T-cell (primary cell): ENCODE measurements around the gene BFSP2. TPM values are rescaled to one million over a fixed set of nuclear protein-coding genes. Genes with fewer than 3 reads are reported as not detected.

Source experiments
- ATAC-seq, 4 experiments: fragments of 200-7000 bp in 3 of 4; fragments of 150-1000 bp in 1 of 4; cut with Tn5 transposase; replicated peaks in 1 of 4; 1 replicate in 3 of 4; 2 replicates in 1 of 4; pipeline ENCODE4 v1.10.0; 2021; ENCODE audit warnings: moderate library complexity in 3 of 4, mild to moderate bottlenecking in 2 of 4, moderate number of reproducible peaks in 1 of 4
- CTCF ChIA-PET, 2 donors: fragments of 300-600 bp; sonication (Branson Sonifier 250); formaldehyde crosslinking; loops; one replicate each; lab custom pipeline; 2022; ENCODE audit warnings: antibody characterized with exemption in 2 of 2; lab: Charles Lee
- POLR2A ChIA-PET, 2 donors: fragments of 300-600 bp; sonication (Branson Sonifier 250); formaldehyde crosslinking; loops; one replicate each; lab custom pipeline; 2022; ENCODE audit warnings: antibody characterized with exemption in 2 of 2; lab: Charles Lee
- DNase-seq, 35 experiments: peaks; one replicate each; pipeline versions ENCODE4 v3.0.0 to v3.0.0-alpha.2; 2013 to 2023
- H3K27ac ChIP-seq: one replicate; pipeline ENCODE4 v1.5.1; 2013; ENCODE audit warnings: low read length
- H3K27me3 ChIP-seq, 2 experiments: replicated peaks in 1 of 2; 1 replicate in 1 of 2; 2 replicates in 1 of 2; pipeline versions ENCODE4 v1.6.1 to v1.7.0; 2013; ENCODE audit warnings: low read length in 1 of 2, mixed read lengths in 1 of 2; ENCODE audit not compliant: control insufficient read depth in 2 of 2, insufficient read depth in 2 of 2; ENCODE audit errors: extremely low read depth in 1 of 2
- H3K36me3 ChIP-seq, 2 donors: 1 replicate in 1 of 2; 2 replicates in 1 of 2; pipeline versions ENCODE4 v1.6.1 to v1.7.0; 2013; ENCODE audit warnings: low read length in 1 of 2; ENCODE audit not compliant: control insufficient read depth in 2 of 2, insufficient read depth in 1 of 2; ENCODE audit errors: extremely low read depth in 1 of 2
- H3K4me1 ChIP-seq, 2 experiments: 1 replicate in 1 of 2; 2 replicates in 1 of 2; pipeline versions ENCODE4 v1.6.1 to v1.7.0; 2013; ENCODE audit warnings: low read length in 2 of 2, mixed read lengths in 1 of 2; ENCODE audit not compliant: insufficient read depth in 2 of 2, control insufficient read depth in 1 of 2; ENCODE audit errors: extremely low read depth in 1 of 2
- H3K4me3 ChIP-seq, 2 donors: 1 replicate in 1 of 2; 2 replicates in 1 of 2; pipeline versions ENCODE4 v1.5.1 to v1.7.0; 2013; ENCODE audit warnings: mild to moderate bottlenecking in 2 of 2, low read length in 1 of 2, moderate library complexity in 1 of 2; ENCODE audit not compliant: control insufficient read depth in 1 of 2; ENCODE audit errors: extremely low read depth in 1 of 2
- H3K9me3 ChIP-seq: 2 replicates; pipeline ENCODE4 v1.7.0; 2013
- H3K27ac Mint-ChIP-seq, 2 donors: one replicate each; pipeline ENCODE4 v1.8.0; 2020 to 2021; ENCODE audit warnings: mild to moderate bottlenecking in 2 of 2, mixed read lengths in 2 of 2
- H3K27me3 Mint-ChIP-seq, 2 donors: one replicate each; pipeline ENCODE4 v1.8.0; 2021 to 2022; ENCODE audit warnings: mixed read lengths in 2 of 2
- H3K36me3 Mint-ChIP-seq: one replicate; pipeline ENCODE4 v1.8.0; 2021; ENCODE audit warnings: mixed read lengths
- H3K4me1 Mint-ChIP-seq, 3 donors: one replicate each; pipeline ENCODE4 v1.8.0; 2020 to 2022; ENCODE audit warnings: mixed read lengths in 3 of 3, mild to moderate bottlenecking in 1 of 3
- H3K4me3 Mint-ChIP-seq, 3 donors: one replicate each; pipeline ENCODE4 v1.8.0; 2020 to 2022; ENCODE audit warnings: mild to moderate bottlenecking in 3 of 3, mixed read lengths in 3 of 3, moderate library complexity in 3 of 3
- H3K9me3 Mint-ChIP-seq, 3 donors: one replicate each; pipeline ENCODE4 v1.8.0; 2020 to 2022; ENCODE audit warnings: mixed read lengths in 3 of 3
- WGBS: methylation state at CpG from one replicate; pipeline ENCODE4 v1.1.5; 2013; ENCODE audit warnings: missing lambda C conversion rate; ENCODE audit not compliant: insufficient coverage; 5-methylcytosine and 5-hydroxymethylcytosine counted together
- total RNA-seq, 35 experiments: library from RNA in 6 of 35; stranded (reverse) in 6 of 35; fragments of 120-200 nt in 1 of 35; gene quantifications; one replicate each; pipeline versions ENCODE4 v1.2.1 to v1.2.4 and lab custom pipeline; 2013 to 2026

BFSP2 gene
- total RNA-seq, 5 donors from 2014 or later (not counting 1 experiment from before 2014, with no cell fraction given) = 0.98 TPM; not detected in 4

DNA sequence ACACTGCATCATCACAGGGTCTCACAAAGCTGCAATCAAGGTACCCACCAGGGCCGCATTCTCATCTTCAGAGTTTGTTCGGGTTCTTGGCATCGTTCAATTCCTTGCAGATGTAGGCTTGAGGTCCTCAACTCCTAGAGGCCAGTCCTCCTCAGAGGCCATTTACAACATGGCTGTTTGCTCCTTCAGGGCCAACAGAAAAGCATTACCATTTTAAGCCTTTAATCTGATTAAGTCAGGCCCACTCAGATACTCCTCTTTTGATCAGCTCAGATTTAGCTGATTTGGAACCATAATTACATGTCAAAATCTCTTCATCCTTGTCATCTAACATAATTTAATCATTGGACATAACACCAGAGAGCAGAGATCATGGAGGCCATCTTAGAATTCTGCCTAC, 55.4 kb downstream of the BFSP2 start:
- DNase-seq (no peak), ATAC-seq (no peak)
- Mint-ChIP-seq H3K4me3 (no peak overlapping the region), H3K4me1 (peaks cover under 1 to 2% (median under 1%) of the 10 kb centered on the region in 3 donors), H3K27me3 (no peaks in the 10 kb centered on the region), H3K36me3 (no peaks in the 10 kb centered on the region), H3K9me3 (no peaks in the 10 kb centered on the region), H3K27ac (no peak overlapping the region)
- H3K4me3 ChIP-seq = no peak overlapping the region
- ChIA-PET POLR2A (no interaction called here), CTCF (interaction anchor here in 1 of 2 donors (0.7 kb wide), 1 partner anchor 11 kb away, joined by 3 read pairs; no protein-coding TSS in a partner anchor)
- H3K36me3 ChIP-seq = no peaks in the 10 kb centered on the region
- H3K27me3 ChIP-seq = no peaks in the 10 kb centered on the region
- H3K4me1 ChIP-seq = peaks cover 0 to under 1% of the 10 kb centered on the region in 2 experiments
- 75% methylated on average over 3 of the region's 3 CpGs for WGBS
- no peaks in the 10 kb centered on the region for H3K9me3 ChIP-seq
- H3K27ac ChIP-seq = no peak overlapping the region

GRCh38 chr3:133455960-133456359, 56.1 kb downstream of the BFSP2 start:
- no peak overlapping the region for H3K27ac ChIP-seq
- no peaks in the 10 kb centered on the region for H3K36me3 ChIP-seq
- ChIA-PET CTCF (interaction anchor here in 1 of 2 donors (0.7 kb wide), 1 partner anchor 10 kb away, joined by 3 read pairs; no protein-coding TSS in a partner anchor), POLR2A (no interaction called here)
- WGBS = 100% methylated on average over 2 of the region's 2 CpGs
- H3K4me1 ChIP-seq = peaks cover 4 to 6% of the 10 kb centered on the region in 2 experiments
- H3K27me3 ChIP-seq = no peaks in the 10 kb centered on the region
- no peaks in the 10 kb centered on the region for H3K36me3 Mint-ChIP-seq
- no peak for DNase-seq
- no peak overlapping the region for H3K27ac Mint-ChIP-seq
- H3K9me3 ChIP-seq = no peaks in the 10 kb centered on the region
- no peaks in the 10 kb centered on the region for H3K9me3 Mint-ChIP-seq
- H3K27me3 Mint-ChIP-seq = no peaks in the 10 kb centered on the region
- peaks cover 7% of the 10 kb centered on the region in 3 donors for H3K4me1 Mint-ChIP-seq
- H3K4me3 Mint-ChIP-seq = no peak overlapping the region
- ATAC-seq = no peak
- no peak overlapping the region for H3K4me3 ChIP-seq

DNA sequence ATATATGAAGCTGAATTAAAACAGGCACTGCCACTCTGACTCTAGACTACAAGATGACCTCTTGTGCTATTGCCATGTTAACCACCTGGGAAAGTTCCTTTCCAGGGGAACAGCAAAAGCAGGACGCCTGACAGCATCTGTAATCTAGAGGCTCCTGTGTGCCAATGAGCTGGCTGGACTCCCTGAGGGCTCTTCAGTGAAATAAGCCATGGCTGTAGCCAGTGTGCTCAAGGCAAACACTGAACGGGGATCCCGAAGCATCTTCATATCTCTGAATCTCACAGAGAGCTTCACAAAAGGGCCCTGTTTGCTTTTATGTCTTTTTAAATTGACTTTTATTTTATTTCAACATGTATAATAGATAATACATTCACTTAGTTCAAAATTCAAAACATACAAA, 57.2 kb downstream of the BFSP2 start:
- H3K27ac ChIP-seq = no peak overlapping the region
- H3K9me3 ChIP-seq = no peaks in the 10 kb centered on the region
- H3K27ac Mint-ChIP-seq = no peak overlapping the region
- H3K4me3 Mint-ChIP-seq = no peak overlapping the region
- DNase-seq = no peak
- H3K36me3 Mint-ChIP-seq = no peaks in the 10 kb centered on the region
- peaks cover 14 to 17% (median 14%) of the 10 kb centered on the region in 3 donors for H3K4me1 Mint-ChIP-seq
- no peak for ATAC-seq
- H3K4me1 ChIP-seq = peaks cover 6 to 11% of the 10 kb centered on the region in 2 experiments
- H3K27me3 Mint-ChIP-seq = no peaks in the 10 kb centered on the region
- no peaks in the 10 kb centered on the region for H3K27me3 ChIP-seq
- CTCF ChIA-PET = no interaction called here
- no peaks in the 10 kb centered on the region for H3K9me3 Mint-ChIP-seq
- no peak overlapping the region for H3K4me3 ChIP-seq
- POLR2A ChIA-PET = interaction anchor here in 1 of 2 donors (0.5 kb wide), 1 partner anchor 1031 kb away, joined by 3 read pairs; no protein-coding TSS in a partner anchor
- WGBS = 57% methylated on average over 1 of the region's 3 CpGs
- H3K36me3 ChIP-seq = no peaks in the 10 kb centered on the region

- CTCF ChIA-PET = no interaction called here
- Histone ChIP-seq H3K9me3 (no peaks in the 10 kb centered on the region), H3K27ac (no peak overlapping the region), H3K36me3 (no peaks in the 10 kb centered on the region), H3K4me3 (no peak overlapping the region), H3K4me1 (peaks cover 6 to 11% of the 10 kb centered on the region in 2 experiments), H3K27me3 (no peaks in the 10 kb centered on the region)
- no peak for ATAC-seq
- Mint-ChIP-seq H3K4me3 (no peak overlapping the region), H3K27ac (no peak overlapping the region), H3K36me3 (no peaks in the 10 kb centered on the region), H3K27me3 (no peaks in the 10 kb centered on the region), H3K9me3 (no peaks in the 10 kb centered on the region), H3K4me1 (peaks cover 14 to 17% (median 15%) of the 10 kb centered on the region in 3 donors)
- no peak for DNase-seq
- POLR2A ChIA-PET = no interaction called here
- WGBS = no CpG with 5 or more reads among the region's 1 CpG
Observed at GRCh38 chr3:133457465-133458067, 57.7 kb downstream of the BFSP2 start.

DNA sequence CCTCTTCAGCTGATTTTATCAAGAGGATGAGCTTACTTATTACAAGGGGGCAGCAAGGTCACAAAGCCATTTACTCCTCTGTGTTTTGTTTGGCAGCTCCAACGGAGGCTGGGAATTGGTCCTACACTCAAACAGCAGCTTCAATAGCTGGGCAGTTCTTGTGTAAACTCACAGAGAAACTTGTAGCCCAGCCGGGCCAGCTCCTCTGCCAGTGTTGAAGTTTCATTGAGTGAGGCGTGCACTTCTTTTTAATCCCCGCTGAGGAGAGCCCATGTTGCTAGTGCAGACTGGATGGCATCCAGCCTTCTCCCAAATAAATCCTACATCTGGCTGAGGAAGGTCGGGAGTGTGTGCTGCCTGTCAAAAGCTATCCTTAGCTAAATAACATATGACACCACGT, 59.5 kb downstream of the BFSP2 start:
- H3K9me3 ChIP-seq = no peaks in the 10 kb centered on the region
- H3K4me1 ChIP-seq = peaks cover 14 to 15% of the 10 kb centered on the region in 2 experiments
- H3K36me3 ChIP-seq = no peaks in the 10 kb centered on the region
- peaks cover 24 to 32% (median 26%) of the 10 kb centered on the region in 3 donors for H3K4me1 Mint-ChIP-seq
- no peak overlapping the region for H3K27ac ChIP-seq
- no peak overlapping the region for H3K4me3 ChIP-seq
- no peak overlapping the region for H3K4me3 Mint-ChIP-seq
- H3K27me3 Mint-ChIP-seq = no peaks in the 10 kb centered on the region
- H3K27me3 ChIP-seq = no peaks in the 10 kb centered on the region
- POLR2A ChIA-PET = no interaction called here
- H3K9me3 Mint-ChIP-seq = no peaks in the 10 kb centered on the region
- CTCF ChIA-PET = interaction anchor here in 1 of 2 donors (0.6 kb wide), 1 partner anchor 347 kb away, joined by 3 read pairs; no protein-coding TSS in a partner anchor
- H3K27ac Mint-ChIP-seq = no peak overlapping the region
- no peak for DNase-seq
- no peak for ATAC-seq
- no peaks in the 10 kb centered on the region for H3K36me3 Mint-ChIP-seq
- 60% methylated on average over 1 of the region's 6 CpGs for WGBS

- H3K4me1 ChIP-seq = peaks cover 14 to 15% of the 10 kb centered on the region in 2 experiments
- no peak overlapping the region for H3K27ac ChIP-seq
- no peaks in the 10 kb centered on the region for H3K36me3 Mint-ChIP-seq
- POLR2A ChIA-PET = no interaction called here
- no peaks in the 10 kb centered on the region for H3K27me3 Mint-ChIP-seq
- CTCF ChIA-PET = no interaction called here
- 0% methylated on average over 1 of the region's 3 CpGs for WGBS
- H3K27me3 ChIP-seq = no peaks in the 10 kb centered on the region
- H3K4me1 Mint-ChIP-seq = peaks cover 25 to 32% (median 26%) of the 10 kb centered on the region in 3 donors
- peak overlapping the region in 1 of 2 donors; percentile 85 for H3K27ac Mint-ChIP-seq
- no peaks in the 10 kb centered on the region for H3K9me3 ChIP-seq
- ATAC-seq (peak in 3 of 4 experiments; percentile 31 to 65 (median 51)), DNase-seq (peak in 1 of 35 experiments; percentile 20)
- no peaks in the 10 kb centered on the region for H3K9me3 Mint-ChIP-seq
- no peaks in the 10 kb centered on the region for H3K36me3 ChIP-seq
- H3K4me3 ChIP-seq = peak overlapping the region in 1 of 2 donors; percentile 10
- H3K4me3 Mint-ChIP-seq = peak overlapping the region in 1 of 3 donors; percentile 36
Observed at GRCh38 chr3:133460809-133461208, 61.0 kb downstream of the BFSP2 start.
